ENCODE data around the gene KCTD12. TPM values are rescaled to one million over a fixed set of nuclear protein-coding genes. Genes with fewer than 3 reads are reported as not detected.
"Not testable (repeated sequence)": the region's sequence is repeated elsewhere in the genome, so short reads cannot be mapped to it uniquely, and the experiment has no call there.

The KCTD12 gene
- total RNA-seq, 2 experiments from 2014 or later, result 0.08 TPM; not detected in 1

- Histone ChIP-seq H3K27ac (ENCODE audit: low read depth, low read length, poor library complexity, severe bottlenecking) (no peak overlapping the region), H4K20me1 (ENCODE audit: insufficient read depth, low read length) (no peaks in the 10 kb centered on the region), H3K4me3 (ENCODE audit: low read depth, low read length, poor library complexity, severe bottlenecking) (no peak overlapping the region), H2AFZ (ENCODE audit: low read length) (no peak overlapping the region), H3K4me1 (ENCODE audit: insufficient read depth, low read length, poor library complexity, severe bottlenecking) (no peaks in the 10 kb centered on the region), H3K36me3 (ENCODE audit: insufficient read depth, low read length) (no peaks in the 10 kb centered on the region), H3K9me3 (ENCODE audit: low read length) (no peaks in the 10 kb centered on the region), H3K4me2 (ENCODE audit: low read length) (no peak overlapping the region), H3K9me2 (ENCODE audit: insufficient read depth, low read length) (no peaks in the 10 kb centered on the region), H3K79me2 (ENCODE audit: insufficient read depth, low read depth, low read length) (no peaks in the 10 kb centered on the region)
- BruUV-seq (replicated peaks), result no TSS peak
- DNase-seq (ENCODE audit: low spot score), result no peak
- no peak for TF ChIP-seq EZH2phosphoT487 (IDR thresholded peaks at IDR 0.05; ENCODE audit: borderline replicate concordance, low read depth, low read length)
- TF ChIP-seq, protein P1, sequence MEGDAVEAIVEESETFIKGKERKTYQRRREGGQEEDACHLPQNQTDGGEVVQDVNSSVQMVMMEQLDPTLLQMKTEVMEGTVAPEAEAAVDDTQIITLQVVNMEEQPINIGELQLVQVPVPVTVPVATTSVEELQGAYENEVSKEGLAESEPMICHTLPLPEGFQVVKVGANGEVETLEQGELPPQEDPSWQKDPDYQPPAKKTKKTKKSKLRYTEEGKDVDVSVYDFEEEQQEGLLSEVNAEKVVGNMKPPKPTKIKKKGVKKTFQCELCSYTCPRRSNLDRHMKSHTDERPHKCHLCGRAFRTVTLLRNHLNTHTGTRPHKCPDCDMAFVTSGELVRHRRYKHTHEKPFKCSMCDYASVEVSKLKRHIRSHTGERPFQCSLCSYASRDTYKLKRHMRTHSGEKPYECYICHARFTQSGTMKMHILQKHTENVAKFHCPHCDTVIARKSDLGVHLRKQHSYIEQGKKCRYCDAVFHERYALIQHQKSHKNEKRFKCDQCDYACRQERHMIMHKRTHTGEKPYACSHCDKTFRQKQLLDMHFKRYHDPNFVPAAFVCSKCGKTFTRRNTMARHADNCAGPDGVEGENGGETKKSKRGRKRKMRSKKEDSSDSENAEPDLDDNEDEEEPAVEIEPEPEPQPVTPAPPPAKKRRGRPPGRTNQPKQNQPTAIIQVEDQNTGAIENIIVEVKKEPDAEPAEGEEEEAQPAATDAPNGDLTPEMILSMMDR (conservative IDR thresholded peaks at IDR 0.05; ENCODE audit: low read length), result no peak
- POLR2A ChIA-PET, result interaction anchor here (0.6 kb wide), 1 partner anchor 49 kb away, joined by 7 read pairs; no protein-coding TSS in a partner anchor
- CTCF ChIA-PET (ENCODE audit: unreplicated experiment), result no interaction called here
- intact Hi-C loops (cut with micrococcal nuclease; ENCODE audit: unreplicated experiment), result no loop called here
Measured at GRCh38 chr13:76921516-76921915, 35.3 kb upstream of the KCTD12 start.

DNA sequence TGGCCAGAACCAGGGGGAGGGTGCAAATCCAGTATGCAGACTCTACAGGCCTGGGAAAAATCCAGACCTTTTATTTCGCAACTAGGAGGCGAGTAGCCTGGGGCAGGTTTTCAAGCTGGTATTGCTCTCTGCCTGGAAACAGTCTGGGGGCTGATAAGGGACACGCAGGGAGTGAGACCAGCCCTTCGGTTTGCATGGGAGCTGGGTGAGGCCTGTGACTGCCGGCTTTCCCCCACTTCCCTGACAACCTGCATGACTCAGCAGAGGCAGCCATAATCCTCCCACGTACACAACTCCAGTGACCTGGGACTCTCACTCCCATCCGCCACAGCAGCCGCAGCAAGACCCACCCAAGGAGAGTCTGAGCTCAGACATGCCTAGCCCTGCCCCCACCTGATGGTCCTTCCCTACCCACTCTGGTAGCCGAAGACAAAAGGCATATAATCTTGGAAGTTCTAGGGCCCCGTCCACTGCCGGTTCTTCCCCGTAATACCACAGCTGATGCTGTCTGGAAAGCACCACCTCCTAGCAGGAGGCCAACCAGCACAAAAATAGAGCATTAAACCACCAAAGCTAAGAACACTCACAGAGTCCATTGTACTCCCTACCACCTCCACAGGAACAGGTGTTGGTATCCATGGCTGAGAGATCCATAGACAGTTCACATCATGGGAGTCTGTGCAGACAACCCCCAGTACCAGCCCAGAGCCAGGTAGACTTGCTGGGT is 31.7 kb upstream of the KCTD12 start:
- H3K9me2 ChIP-seq (ENCODE audit: insufficient read depth, low read length); H3K4me2 ChIP-seq (ENCODE audit: low read length); H3K36me3 ChIP-seq (ENCODE audit: insufficient read depth, low read length); H3K9me3 ChIP-seq (ENCODE audit: low read length); CTCF ChIA-PET (ENCODE audit: unreplicated experiment); DNase-seq (ENCODE audit: low spot score); H3K4me1 ChIP-seq (ENCODE audit: insufficient read depth, low read length, poor library complexity, severe bottlenecking); H3K79me2 ChIP-seq (ENCODE audit: insufficient read depth, low read depth, low read length); H3K4me3 ChIP-seq (ENCODE audit: low read depth, low read length, poor library complexity, severe bottlenecking); H2AFZ ChIP-seq (ENCODE audit: low read length); POLR2A ChIA-PET; H4K20me1 ChIP-seq (ENCODE audit: insufficient read depth, low read length); BruUV-seq (replicated peaks); intact Hi-C loops (cut with micrococcal nuclease; ENCODE audit: unreplicated experiment); H3K27ac ChIP-seq (ENCODE audit: low read depth, low read length, poor library complexity, severe bottlenecking): not testable (repeated sequence)

DNA sequence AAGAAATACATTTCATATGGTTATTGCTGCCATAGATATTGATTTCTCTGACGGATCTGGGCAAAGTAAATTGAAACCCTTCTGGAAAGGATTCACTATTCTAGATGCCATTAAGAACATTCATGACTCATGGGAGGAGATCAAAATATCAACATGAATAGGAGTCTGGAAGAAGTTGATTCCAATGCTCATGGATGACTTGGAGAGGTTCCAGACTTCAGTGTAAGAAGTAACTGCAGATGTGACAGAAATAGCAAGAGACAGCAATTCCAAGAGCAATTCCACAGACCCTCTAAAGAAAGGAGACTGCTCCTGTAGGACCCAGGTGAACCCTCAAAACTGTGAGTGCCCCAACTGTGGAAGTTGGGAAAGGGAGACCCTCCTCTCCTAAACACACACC is 30.9 kb upstream of the KCTD12 start:
- Histone ChIP-seq H3K9me3 (ENCODE audit: low read length) (no peaks in the 10 kb centered on the region), H3K4me2 (ENCODE audit: low read length) (no peak overlapping the region), H2AFZ (ENCODE audit: low read length) (no peak overlapping the region), H4K20me1 (ENCODE audit: insufficient read depth, low read length) (no peaks in the 10 kb centered on the region), H3K27ac (ENCODE audit: low read depth, low read length, poor library complexity, severe bottlenecking) (no peak overlapping the region), H3K4me1 (ENCODE audit: insufficient read depth, low read length, poor library complexity, severe bottlenecking) (no peaks in the 10 kb centered on the region), H3K79me2 (ENCODE audit: insufficient read depth, low read depth, low read length) (no peaks in the 10 kb centered on the region), H3K36me3 (ENCODE audit: insufficient read depth, low read length) (no peaks in the 10 kb centered on the region), H3K4me3 (ENCODE audit: low read depth, low read length, poor library complexity, severe bottlenecking) (no peak overlapping the region), H3K9me2 (ENCODE audit: insufficient read depth, low read length) (no peaks in the 10 kb centered on the region)
- BruUV-seq (replicated peaks), result no TSS peak
- intact Hi-C loops (cut with micrococcal nuclease; ENCODE audit: unreplicated experiment), result no loop called here
- POLR2A ChIA-PET, result no interaction called here
- CTCF ChIA-PET (ENCODE audit: unreplicated experiment), result no interaction called here
- TF ChIP-seq EZH2phosphoT487 (IDR thresholded peaks at IDR 0.05; ENCODE audit: borderline replicate concordance, low read depth, low read length), result no peak
- TF ChIP-seq, protein P1 (conservative IDR thresholded peaks at IDR 0.05; ENCODE audit: low read length), result no peak
- DNase-seq (ENCODE audit: low spot score), result no peak
